Measurements from ENCODE around the gene CCDC89.

DNA sequence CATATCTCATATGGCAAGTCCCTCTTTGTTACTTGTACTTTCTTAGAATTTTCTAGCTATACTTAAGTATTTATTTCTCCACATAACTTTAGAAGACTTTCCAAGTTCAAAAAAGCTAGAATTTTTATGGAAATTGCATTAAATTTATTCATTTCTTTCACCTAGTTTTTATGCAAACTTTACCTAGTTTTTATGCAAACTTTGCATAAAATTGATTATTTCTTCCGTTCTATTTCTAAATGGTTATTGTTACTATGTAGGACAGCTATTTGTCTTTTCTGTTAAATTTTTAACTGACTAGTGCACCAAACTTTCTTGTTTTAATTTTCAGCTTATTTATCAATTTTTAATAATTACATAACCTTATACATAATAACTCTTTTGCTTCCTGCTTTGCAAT is 17.8 kb downstream of the CCDC89 start:
- TF ChIP-seq YY1 (tag by site-specific recombination; IDR thresholded peaks at IDR 0.05) (no peak), ZNF335 (tag by site-specific recombination; conservative IDR thresholded peaks at IDR 0.05) (no peak), ZNF175 (tag by site-specific recombination; IDR thresholded peaks at IDR 0.05) (no peak), ZNF350 (tag by site-specific recombination; IDR thresholded peaks at IDR 0.05) (no peak), SP2 (tag by site-specific recombination; IDR thresholded peaks at IDR 0.05) (no peak), PRDM1 (tag by site-specific recombination; IDR thresholded peaks at IDR 0.05) (no peak), ZNF416 (tag by site-specific recombination; IDR thresholded peaks at IDR 0.05) (no peak), TRIM28 (IDR thresholded peaks at IDR 0.05; ENCODE audit: borderline replicate concordance, low read length) (no peak)
- TF ChIP-seq, protein P1, sequence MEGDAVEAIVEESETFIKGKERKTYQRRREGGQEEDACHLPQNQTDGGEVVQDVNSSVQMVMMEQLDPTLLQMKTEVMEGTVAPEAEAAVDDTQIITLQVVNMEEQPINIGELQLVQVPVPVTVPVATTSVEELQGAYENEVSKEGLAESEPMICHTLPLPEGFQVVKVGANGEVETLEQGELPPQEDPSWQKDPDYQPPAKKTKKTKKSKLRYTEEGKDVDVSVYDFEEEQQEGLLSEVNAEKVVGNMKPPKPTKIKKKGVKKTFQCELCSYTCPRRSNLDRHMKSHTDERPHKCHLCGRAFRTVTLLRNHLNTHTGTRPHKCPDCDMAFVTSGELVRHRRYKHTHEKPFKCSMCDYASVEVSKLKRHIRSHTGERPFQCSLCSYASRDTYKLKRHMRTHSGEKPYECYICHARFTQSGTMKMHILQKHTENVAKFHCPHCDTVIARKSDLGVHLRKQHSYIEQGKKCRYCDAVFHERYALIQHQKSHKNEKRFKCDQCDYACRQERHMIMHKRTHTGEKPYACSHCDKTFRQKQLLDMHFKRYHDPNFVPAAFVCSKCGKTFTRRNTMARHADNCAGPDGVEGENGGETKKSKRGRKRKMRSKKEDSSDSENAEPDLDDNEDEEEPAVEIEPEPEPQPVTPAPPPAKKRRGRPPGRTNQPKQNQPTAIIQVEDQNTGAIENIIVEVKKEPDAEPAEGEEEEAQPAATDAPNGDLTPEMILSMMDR (tag by site-specific recombination; IDR thresholded peaks at IDR 0.05), result no peak
- TF ChIP-seq, protein P2, sequence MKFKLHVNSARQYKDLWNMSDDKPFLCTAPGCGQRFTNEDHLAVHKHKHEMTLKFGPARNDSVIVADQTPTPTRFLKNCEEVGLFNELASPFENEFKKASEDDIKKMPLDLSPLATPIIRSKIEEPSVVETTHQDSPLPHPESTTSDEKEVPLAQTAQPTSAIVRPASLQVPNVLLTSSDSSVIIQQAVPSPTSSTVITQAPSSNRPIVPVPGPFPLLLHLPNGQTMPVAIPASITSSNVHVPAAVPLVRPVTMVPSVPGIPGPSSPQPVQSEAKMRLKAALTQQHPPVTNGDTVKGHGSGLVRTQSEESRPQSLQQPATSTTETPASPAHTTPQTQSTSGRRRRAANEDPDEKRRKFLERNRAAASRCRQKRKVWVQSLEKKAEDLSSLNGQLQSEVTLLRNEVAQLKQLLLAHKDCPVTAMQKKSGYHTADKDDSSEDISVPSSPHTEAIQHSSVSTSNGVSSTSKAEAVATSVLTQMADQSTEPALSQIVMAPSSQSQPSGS (tag by site-specific recombination; IDR thresholded peaks at IDR 0.05; ENCODE audit: low read depth), result no peak
